ENCODE data around the gene SLC35E1. TPM values are rescaled to one million over a fixed set of nuclear protein-coding genes. Genes with fewer than 3 reads are reported as not detected.

SLC35E1 gene
- total RNA-seq, result 14.4 and 24.8 TPM in 2 replicates

DNA sequence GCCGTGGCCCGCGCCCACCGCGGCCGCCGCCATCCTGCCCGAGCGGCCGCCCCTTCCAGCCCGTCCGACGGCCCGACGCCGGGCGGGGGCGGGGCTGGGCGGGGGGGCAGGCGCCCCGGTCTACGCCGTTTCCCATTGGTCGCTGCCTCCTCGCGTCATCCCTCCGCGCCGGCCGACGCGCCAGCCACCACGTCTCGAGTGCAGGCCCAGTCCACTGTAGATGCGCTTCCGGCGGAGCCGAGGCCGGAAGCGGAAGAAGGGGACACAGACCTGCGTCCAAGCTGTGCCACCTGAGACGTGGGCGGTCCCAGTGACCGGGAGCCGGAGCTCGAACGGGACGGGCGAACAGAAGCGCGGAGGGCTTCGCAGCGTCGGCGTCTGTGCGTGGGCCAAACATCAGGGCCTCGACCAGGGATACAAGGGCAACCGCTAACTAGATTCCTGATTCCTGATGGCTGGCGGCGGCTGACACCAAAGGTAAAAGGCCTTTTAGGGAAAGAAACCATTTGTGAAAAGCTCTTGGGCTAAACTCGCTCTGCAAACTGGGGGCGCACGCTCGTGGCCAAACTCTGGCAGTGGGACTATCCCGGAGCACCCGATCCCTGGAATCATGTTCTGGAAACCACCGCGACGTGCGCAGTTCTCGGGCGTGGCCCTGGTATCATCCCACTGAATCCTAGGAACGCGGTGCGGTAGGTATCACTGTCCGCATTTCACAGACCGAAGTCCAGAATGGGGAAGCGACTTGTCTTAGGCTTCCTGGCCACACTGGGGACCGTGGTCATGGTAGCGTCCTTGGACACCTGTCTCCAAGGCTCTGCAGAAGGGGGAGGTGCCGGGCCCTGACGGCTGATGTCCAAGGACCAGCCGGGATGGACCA is at the start of gene SLC35E1:
Gene SLC35E1, minus strand, starts transcription at position 84 of the 880 bp plus-strand sequence. Its CDS starts 51 bp downstream, at position 33.
- peak; percentile 95 to 98 for DNase-seq (ENCODE audit: low read depth in 2 of 2)

DNA sequence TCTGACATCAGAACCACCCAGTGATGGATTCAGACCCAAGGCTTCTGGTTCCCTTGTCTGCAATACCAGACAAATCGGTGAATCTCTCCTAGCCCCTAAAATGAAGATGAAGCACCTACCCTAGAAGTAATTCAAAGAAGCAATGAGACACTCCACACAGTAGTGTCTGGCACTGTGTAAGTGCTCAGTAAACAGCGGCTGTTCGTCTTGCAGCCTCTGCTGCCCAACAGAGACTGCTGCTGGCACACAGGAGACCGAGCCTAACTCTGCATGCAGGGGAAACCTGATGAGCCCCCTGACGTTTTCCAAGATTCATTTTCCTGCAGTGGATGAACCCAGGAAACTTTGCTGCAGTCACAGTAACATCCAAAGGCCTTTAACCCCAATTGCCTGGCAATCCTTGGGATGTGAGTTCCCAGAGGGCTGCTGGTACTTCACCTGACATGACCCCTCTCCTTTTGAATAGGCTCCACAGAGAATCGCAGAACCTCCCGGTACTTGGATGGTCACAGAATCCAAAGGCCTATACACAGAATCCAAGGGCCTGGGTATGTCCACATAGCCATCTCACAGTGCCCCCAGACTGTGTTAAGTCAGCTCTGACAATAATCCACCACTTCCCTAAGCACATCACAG is 49.1 kb upstream of the SLC35E1 start:
- DNase-seq (ENCODE audit: low read depth in 2 of 2), result no peak

- no peak for DNase-seq (ENCODE audit: low read depth in 2 of 2)
These were observed 48.4 kb upstream of the SLC35E1 start for GRCh38 chr19:16620584-16620983.

GRCh38 chr19:16620018-16620417 is 47.8 kb upstream of the SLC35E1 start:
- DNase-seq (ENCODE audit: low read depth in 2 of 2), result no peak

GRCh38 chr19:16619457-16619856 is 47.2 kb upstream of the SLC35E1 start:
- no peak for DNase-seq (ENCODE audit: low read depth in 2 of 2)

- no peak for DNase-seq (ENCODE audit: low read depth in 2 of 2)
These were observed 46.0 kb upstream of the SLC35E1 start for GRCh38 chr19:16618248-16618647.

- peak in 1 of 2 donors; percentile 35 for DNase-seq (ENCODE audit: low read depth in 2 of 2)
These were observed 43.6 kb upstream of the SLC35E1 start for GRCh38 chr19:16615808-16616207.

DNA sequence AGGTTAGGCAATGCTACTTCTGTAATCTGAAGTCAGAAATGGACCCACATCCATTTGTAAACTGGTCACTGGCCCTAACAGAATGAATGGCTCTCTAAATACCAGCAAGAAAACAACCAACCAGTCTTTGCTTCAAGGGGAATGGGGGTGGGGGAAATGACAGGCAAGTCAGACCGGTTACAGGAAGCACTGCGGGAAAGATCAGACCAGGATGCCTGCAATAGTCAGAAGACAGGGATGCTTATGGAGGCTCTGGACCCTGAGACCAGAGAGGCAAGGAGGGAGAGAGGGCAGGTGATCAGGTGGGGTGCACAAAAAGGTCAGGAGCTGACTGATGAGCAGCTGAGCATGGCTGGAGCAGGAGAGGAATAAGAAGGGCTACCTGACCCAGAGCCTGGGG is 42.7 kb upstream of the SLC35E1 start:
- peak in 1 of 2 donors; percentile 38 for DNase-seq (ENCODE audit: low read depth in 2 of 2)

GRCh38 chr19:16613841-16614240 is 41.6 kb upstream of the SLC35E1 start:
- DNase-seq (ENCODE audit: low read depth in 2 of 2), result no peak

GRCh38 chr19:16612636-16613035 is 40.4 kb upstream of the SLC35E1 start:
- DNase-seq (ENCODE audit: low read depth in 2 of 2), result no peak

- DNase-seq (ENCODE audit: low read depth in 2 of 2), result no peak
These were observed 38.9 kb upstream of the SLC35E1 start for GRCh38 chr19:16611121-16611520.

DNA sequence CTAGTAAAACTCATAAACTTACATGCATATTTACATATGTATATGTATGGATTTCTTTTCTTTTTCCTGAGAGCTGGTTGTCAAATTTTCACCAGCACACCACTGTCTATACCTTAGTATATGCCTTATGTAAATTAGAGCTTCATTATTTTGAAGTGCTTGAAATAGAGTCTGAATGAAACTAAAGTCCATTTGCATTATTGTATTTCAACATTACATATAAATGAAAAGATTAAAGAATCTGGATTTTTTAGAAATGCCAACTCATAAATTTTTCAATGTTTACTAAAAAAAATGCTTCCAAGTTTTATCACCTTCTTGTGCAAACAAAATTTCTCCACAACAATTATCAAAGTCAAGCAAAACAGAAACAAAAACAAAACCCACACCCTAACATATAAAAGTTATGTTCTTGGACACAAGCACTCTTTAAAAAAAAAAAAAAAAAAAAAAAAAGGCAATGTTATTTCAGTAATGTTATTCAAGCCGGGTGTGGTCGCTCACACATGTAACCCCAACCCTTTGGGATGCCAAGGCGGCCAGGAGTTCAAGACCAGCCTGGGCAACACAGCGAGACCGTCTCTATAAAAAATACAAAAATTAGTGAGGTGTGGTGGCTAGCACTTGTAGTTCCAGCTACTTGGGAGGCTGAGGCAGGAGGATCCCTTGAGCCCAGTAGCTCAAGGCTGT is 37.4 kb upstream of the SLC35E1 start:
- no peak for DNase-seq (ENCODE audit: low read depth in 2 of 2)

DNA sequence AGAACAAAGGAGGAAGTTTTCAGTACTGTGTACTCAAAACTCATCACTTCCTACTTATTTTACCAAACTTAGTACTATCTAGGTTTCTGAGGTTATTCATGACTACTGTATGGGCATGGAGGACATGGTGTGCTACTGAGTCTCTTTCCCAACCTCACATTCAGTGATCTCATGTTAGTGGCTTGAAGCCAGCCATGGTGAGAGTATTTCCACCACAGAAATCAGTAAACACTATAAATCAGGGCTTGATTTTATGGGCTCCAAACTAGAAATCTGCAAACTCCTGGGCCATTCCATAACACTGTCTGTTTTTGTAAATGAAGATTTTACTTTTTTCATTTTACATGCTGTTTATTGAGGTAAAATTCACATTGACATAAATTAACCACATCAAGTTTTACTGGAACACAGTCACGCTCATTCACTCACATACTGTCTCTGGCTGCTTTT is 36.1 kb upstream of the SLC35E1 start:
- peak; percentile 62 to 86 for DNase-seq (ENCODE audit: low read depth in 2 of 2)

GRCh38 chr19:16607819-16608218 is 35.6 kb upstream of the SLC35E1 start:
- DNase-seq (ENCODE audit: low read depth in 2 of 2), result no peak

GRCh38 chr19:16605553-16605994 is 33.4 kb upstream of the SLC35E1 start:
- peak; percentile 51 to 75 for DNase-seq (ENCODE audit: low read depth in 2 of 2)

DNA sequence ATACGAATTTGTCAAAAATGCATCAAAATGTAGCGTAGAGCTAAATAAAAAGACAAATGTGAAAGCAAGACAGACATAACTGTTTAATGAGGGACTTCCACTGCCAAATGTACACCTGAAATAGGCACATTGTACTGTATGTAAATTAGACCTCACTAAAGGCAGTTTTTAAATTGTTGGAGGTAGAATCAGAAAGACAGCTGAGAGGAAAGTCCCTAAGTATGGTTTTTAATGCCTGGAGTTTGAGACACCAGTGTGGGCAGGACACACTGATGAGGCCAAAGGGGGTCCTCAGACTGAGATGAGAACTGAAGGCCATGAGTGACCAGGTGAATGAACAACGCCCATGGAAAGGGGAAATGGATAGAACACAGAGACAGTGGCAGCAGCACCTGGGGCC is 32.9 kb upstream of the SLC35E1 start:
- DNase-seq (ENCODE audit: low read depth in 2 of 2), result no peak

GRCh38 chr19:16604615-16605014 is 32.4 kb upstream of the SLC35E1 start:
- DNase-seq (ENCODE audit: low read depth in 2 of 2), result no peak

DNA sequence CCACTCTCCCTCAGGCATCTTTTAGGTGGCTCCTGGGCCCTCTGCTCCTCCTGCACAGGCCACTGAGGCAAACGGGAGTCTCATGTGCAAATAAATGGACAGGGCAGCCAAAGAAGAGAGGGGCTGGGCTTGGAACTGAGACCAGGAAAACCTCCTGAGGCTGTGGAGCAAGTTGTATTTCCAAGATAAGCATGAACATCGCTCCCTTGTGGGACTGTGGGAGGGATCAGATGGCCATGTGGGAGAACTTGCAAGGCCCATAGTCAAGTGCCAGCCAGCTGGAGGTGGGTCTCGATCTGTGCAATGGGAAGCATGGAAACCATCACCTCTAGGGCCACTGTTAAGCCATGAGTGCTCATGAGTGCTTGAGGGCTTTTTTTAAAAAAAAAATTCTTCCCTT is 30.9 kb upstream of the SLC35E1 start:
- no peak for DNase-seq (ENCODE audit: low read depth in 2 of 2)

- DNase-seq (ENCODE audit: low read depth in 2 of 2), result no peak
These were observed 29.3 kb upstream of the SLC35E1 start for GRCh38 chr19:16601378-16602052.

- no peak for DNase-seq (ENCODE audit: low read depth in 2 of 2)
These were observed 28.6 kb upstream of the SLC35E1 start for GRCh38 chr19:16600824-16601223.

DNA sequence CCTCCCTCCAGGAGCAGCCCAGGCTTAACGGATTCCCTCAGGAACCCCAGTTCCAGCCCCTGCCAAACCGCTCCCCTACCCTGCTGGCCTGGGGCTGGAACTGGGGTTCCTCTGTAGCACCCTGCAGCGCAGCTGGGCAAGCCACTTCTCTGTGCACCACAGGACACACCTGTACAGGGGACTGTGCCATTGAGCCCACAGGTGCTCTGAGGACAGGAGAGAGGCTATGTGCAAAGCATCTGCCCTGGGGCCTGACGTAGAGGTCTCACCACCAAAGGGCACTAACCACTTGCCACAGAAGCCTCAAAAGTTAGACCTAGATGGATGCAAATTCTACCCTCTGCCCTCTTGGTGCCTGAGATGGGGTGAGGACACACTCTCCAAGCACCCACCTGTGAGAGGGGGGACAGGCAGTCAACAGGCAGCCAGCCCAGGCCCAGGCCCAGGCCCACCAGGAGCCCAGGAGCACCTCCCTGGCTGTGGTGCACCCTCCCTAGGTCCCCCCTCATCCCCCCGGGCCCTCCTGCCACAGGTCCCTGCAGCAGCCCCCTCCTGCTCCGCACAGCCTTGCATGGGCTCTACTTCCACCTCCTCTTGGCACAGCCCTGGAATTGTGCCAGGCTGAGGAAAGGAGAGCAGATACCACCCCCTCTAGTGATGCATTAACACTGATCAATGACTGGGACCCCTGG is 27.6 kb upstream of the SLC35E1 start:
- DNase-seq (ENCODE audit: low read depth in 2 of 2), result no peak
